Heart right ventricle (tissue), 16 donors: ENCODE data around the gene DBH. TPM values are rescaled to one million over a fixed set of nuclear protein-coding genes. Genes with fewer than 3 reads are reported as not detected.

ENCODE experiments used
- ATAC-seq, 8 donors: fragments of 200-7000 bp; cut with Tn5 transposase; one replicate each; pipeline ENCODE4 v1.9.1; 2020; ENCODE audit warnings: mild to moderate bottlenecking in 8 of 8, moderate library complexity in 8 of 8, moderate number of reproducible peaks in 1 of 8
- DNase-seq, 2 donors: peaks; one replicate each; pipeline ENCODE4 v3.0.0-alpha.2; 2020
- H3K27ac ChIP-seq, 10 donors: fragments of 200-600 bp; sonication (generic) in 2 of 10; one replicate each; pipeline versions ENCODE4 v1.5.0 to v1.8.0; 2020 to 2022; ENCODE audit warnings: mild to moderate bottlenecking in 3 of 10
- H3K27me3 ChIP-seq, 7 donors: fragments of 200-600 bp; one replicate each; pipeline ENCODE4 v1.8.0; 2021 to 2022; ENCODE audit warnings: mild to moderate bottlenecking in 2 of 7
- H3K36me3 ChIP-seq, 9 donors: fragments of 200-600 bp; sonication (generic) in 1 of 9; one replicate each; pipeline versions ENCODE4 v1.5.0 to v1.8.0; 2020 to 2022; ENCODE audit warnings: mild to moderate bottlenecking in 2 of 9
- H3K4me1 ChIP-seq, 9 donors: fragments of 200-600 bp; sonication (generic) in 1 of 9; one replicate each; pipeline versions ENCODE4 v1.5.0 to v1.8.0; 2020 to 2022; ENCODE audit warnings: mild to moderate bottlenecking in 4 of 9
- H3K4me3 ChIP-seq, 10 donors: fragments of 200-600 bp; sonication (generic) in 2 of 10; one replicate each; pipeline versions ENCODE4 v1.5.0 to v1.8.0; 2020 to 2022; ENCODE audit warnings: mild to moderate bottlenecking in 7 of 10, moderate library complexity in 2 of 10
- H3K9me3 ChIP-seq, 11 donors: fragments of 200-600 bp in 10 of 11; sonication (generic) in 2 of 11; one replicate each; pipeline versions ENCODE4 v1.5.0 to v1.8.0; 2013 to 2022; ENCODE audit warnings: mild to moderate bottlenecking in 2 of 11, control low read depth in 1 of 11, moderate library complexity in 1 of 11
- WGBS, 2 donors: extraction: QIAGEN DNeasy Blood & Tissue Kit; methylation state at CpG; one replicate each; pipeline ENCODE4 v1.1.7; 2013; ENCODE audit warnings: inconsistent platforms in 1 of 2; 5-methylcytosine and 5-hydroxymethylcytosine counted together
- intact Hi-C, 10 donors: fragments of 100-400 bp; cut with DNase I; formaldehyde crosslinking; loops; one replicate each; pipeline versions ENCODE4 v1.11.1 to v1.14.2; 2022
- polyA plus RNA-seq, 2 donors: library from polyadenylated mRNA; stranded (reverse); fragments of 200-250 nt; gene quantifications; one replicate each; pipeline ENCODE4 v1.2.3, GENCODE V29; 2013
- total RNA-seq, 10 donors: library from RNA; stranded (reverse); fragmentation: NEBNext Ultra II Directional in 3 of 10; extraction: Animal tissue kit (Norgen Biotek cat#: 25700) in 3 of 10; gene quantifications; one replicate each; pipeline versions ENCODE4 v1.2.1 to v1.2.4, GENCODE V29; 2021 to 2023
- TF ChIP-seq, protein P1 (sequence below), 9 donors: fragments of 200-600 bp; sonication (generic) in 2 of 9; IDR thresholded peaks; one replicate each; pipeline versions ENCODE4 v1.5.0 to v1.8.0; 2021 to 2022; ENCODE audit warnings: antibody characterized with exemption in 9 of 9, mild to moderate bottlenecking in 5 of 9, moderate library complexity in 1 of 9
- donor health status: Arrhythmogenic right ventricular cardiomyopathy.
- donor health status: ischemic (EF 13 %, LVEDD 7.1; RV severe dilation, severe dysfunction).
- donor health status: healthy with polysubstance abuse.
- donor health status: DM: no; HTN: yes; CAD: no.
- donor health status: DM: no; HTN: no; CAD: no.
- donor health status: ischemic (EF 25% LVEDD 6.9; RV normal size, moderate dysfunction).
- donor health status: ischemic (EF 25% LVEDD 5.7; RV mildly dilated, moderate dysfunction).
- donor health status: healthy.
- donor health status: DM: yes; HTN: yes; CAD: no.
- donor health status: Ischemic cardiomyopathy.
- donor health status: ischemic (EF 35%, LVEDD 5.7; RV mildly dilated, moderate dysfunction).
- donor health status: nonischemic (EF 11% LVEDD 7.7; RV severe dilation, severe dysfunction).
- donor health status: DM: yes; HTN: yes; CAD: no.
- donor health status: PGD.
- donor health status: ischemic (EF 29% LVEDD 5.4; RV normal size, mild dysfunction).
- donor health status: nonischemic (EF 23%, LVEDD 6.1; RV moderate dilation, normal function).

Gene DBH
- total and polyA plus RNA-seq, 12 donors, result 0.01 to 0.09 TPM; not detected in 10

DNA sequence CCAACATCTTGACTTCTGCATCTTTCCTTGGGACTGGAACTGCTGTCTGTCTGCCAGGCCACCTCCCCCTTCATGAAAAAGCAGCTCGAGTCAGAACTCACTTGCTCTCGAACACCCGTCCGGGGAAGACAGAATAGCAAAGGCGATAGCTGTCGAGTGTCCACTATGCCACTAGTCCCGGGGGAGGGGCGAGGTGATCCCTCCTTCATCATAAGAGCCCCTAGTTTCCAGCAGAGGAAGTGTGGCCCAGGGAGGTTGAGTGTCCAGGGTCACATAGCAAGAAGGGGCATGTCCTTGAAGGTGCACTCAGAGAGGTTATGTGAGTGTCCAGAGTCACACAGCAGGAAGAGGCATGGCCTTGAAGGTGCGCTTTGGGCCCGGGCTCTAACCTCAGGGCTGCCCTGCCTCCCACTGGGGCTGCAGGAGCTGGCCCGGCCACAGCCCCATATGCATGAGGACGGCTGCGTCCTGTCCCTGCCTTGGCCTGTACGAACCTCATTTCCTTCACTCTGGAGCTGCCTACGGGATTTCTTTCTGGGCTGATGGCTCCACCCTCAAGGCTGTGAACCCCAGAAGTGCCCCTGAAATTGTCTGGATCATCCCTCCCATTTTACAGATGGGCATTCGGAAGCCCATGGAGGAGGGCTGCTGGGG lies 6.7 kb downstream of the DBH start:
- no peak for DNase-seq
- TF ChIP-seq, protein P1, sequence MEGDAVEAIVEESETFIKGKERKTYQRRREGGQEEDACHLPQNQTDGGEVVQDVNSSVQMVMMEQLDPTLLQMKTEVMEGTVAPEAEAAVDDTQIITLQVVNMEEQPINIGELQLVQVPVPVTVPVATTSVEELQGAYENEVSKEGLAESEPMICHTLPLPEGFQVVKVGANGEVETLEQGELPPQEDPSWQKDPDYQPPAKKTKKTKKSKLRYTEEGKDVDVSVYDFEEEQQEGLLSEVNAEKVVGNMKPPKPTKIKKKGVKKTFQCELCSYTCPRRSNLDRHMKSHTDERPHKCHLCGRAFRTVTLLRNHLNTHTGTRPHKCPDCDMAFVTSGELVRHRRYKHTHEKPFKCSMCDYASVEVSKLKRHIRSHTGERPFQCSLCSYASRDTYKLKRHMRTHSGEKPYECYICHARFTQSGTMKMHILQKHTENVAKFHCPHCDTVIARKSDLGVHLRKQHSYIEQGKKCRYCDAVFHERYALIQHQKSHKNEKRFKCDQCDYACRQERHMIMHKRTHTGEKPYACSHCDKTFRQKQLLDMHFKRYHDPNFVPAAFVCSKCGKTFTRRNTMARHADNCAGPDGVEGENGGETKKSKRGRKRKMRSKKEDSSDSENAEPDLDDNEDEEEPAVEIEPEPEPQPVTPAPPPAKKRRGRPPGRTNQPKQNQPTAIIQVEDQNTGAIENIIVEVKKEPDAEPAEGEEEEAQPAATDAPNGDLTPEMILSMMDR (IDR thresholded peaks at IDR 0.05), result no peak
- Histone ChIP-seq H3K36me3 (no peaks in the 10 kb centered on the region), H3K4me3 (no peak overlapping the region), H3K9me3 (no peaks in the 10 kb centered on the region), H3K4me1 (no peaks in the 10 kb centered on the region), H3K27me3 (peaks cover 0 to 38% (median 1%) of the 10 kb centered on the region in 7 donors), H3K27ac (no peak overlapping the region)
- intact Hi-C loops, result no loop called here
- WGBS, 2 donors, result 53 to 70% methylated on average over 16 of the region's 16 CpGs
- ATAC-seq, result peak in 2 of 8 donors; percentile 40 to 54

DNA sequence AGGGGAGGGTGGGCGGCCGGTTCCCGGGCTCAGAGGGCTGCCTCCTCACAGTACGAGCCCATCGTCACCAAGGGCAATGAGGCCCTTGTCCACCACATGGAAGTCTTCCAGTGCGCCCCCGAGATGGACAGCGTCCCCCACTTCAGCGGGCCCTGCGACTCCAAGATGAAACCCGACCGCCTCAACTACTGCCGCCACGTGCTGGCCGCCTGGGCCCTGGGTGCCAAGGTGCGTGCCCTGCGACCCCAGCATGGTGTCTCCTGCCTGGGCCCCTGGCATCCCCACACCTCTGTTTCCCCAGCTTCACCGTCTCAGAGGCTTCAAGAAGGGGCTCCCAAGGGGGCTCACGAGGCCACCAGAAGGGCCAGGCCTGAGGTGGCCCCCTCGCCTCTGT lies 7.2 kb downstream of the DBH start:
- Histone ChIP-seq H3K27me3 (peaks cover 0 to 41% (median 2%) of the 10 kb centered on the region in 7 donors), H3K27ac (no peak overlapping the region), H3K4me3 (no peak overlapping the region), H3K9me3 (no peaks in the 10 kb centered on the region), H3K36me3 (no peaks in the 10 kb centered on the region), H3K4me1 (no peaks in the 10 kb centered on the region)
- WGBS, 2 donors, result 92 to 93% methylated on average over 20 of the region's 20 CpGs
- TF ChIP-seq, protein P1 (IDR thresholded peaks at IDR 0.05), result no peak
- intact Hi-C loops, result no loop called here
- ATAC-seq (no peak), DNase-seq (no peak)

DNA sequence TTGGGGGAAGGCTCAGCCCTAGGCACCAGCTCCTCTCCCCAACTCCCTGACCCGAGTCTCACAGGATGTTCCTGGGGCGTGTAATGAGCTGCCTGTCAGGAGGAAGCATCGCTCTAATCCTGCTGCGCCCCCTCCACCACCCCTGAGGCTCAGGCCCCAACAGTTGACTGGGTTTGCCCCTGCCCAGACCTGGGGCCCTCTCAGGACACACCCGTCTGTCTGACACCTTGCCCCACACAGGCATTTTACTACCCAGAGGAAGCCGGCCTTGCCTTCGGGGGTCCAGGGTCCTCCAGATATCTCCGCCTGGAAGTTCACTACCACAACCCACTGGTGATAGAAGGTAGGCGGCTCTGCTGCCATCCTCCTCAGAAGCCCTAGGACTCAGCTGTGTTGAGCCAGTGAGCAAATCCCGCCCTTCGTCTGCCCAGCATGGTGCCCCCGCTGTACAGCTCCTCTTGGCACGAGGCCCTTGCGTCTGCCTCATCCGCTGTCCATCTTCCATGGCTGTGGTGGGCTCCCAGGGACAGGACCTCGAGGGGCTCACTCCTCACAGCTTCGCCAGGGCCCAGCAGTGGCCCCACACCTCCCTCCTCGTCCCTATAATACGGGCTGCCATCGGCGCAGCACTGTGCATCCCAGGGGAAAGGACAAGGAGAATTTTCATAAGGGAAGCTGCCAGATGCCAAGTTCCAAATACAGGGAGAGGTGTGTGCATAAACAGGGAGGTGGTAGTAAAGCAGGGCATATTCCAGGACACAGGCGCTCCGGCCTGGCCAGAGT lies 8.0 kb downstream of the DBH start:
- Histone ChIP-seq H3K9me3 (no peaks in the 10 kb centered on the region), H3K27me3 (peaks cover 0 to 37% (median 2%) of the 10 kb centered on the region in 7 donors), H3K4me3 (no peak overlapping the region), H3K27ac (no peak overlapping the region), H3K36me3 (no peaks in the 10 kb centered on the region), H3K4me1 (no peaks in the 10 kb centered on the region)
- WGBS, 2 donors, result 85 to 86% methylated on average over 23 of the region's 23 CpGs
- intact Hi-C loops, result no loop called here
- TF ChIP-seq, protein P1 (IDR thresholded peaks at IDR 0.05), result no peak
- DNase-seq (no peak), ATAC-seq (peak in 1 of 8 donors; percentile 15)

DNA sequence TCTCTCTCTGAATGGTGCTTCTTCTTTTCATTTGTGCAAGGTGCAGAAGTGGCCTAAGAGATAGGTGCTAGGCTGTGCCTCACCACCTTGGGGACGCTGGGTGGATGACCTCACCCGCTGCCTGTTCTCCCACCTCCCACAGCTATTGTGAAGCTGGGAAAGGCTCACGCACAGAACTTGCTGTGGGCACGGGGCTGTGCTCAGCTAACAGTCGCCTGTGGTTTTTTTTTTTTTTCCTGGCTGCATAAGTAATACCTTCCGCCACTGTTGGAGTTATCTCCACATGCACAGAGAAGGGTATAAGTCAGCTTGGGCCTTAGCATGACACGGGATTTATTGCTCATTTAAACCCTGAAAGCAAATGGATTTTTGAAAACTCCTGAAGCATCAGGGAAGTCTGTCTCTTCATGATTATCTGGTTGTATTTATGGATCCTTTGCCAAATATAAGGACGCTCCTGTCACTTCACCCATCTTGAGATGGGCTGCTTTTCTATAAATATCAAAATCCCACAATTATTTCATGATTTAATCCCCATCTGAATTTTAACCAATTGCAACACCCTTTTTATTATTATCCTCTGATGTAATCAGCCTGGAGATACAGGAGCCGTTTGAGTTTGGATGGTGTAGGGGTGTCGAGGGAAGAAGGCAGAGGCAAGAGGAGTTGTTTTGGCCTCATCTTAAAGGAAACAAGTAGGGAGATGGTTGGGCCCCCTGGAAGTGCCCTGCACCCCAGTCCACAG lies 9.0 kb downstream of the DBH start:
- TF ChIP-seq, protein P1 (IDR thresholded peaks at IDR 0.05), result no peak
- WGBS, 2 donors, result 60% methylated on average over 10 of the region's 10 CpGs
- no peak overlapping the region for H3K4me3 ChIP-seq
- no peaks in the 10 kb centered on the region for H3K36me3 ChIP-seq
- intact Hi-C loops, result no loop called here
- no peak overlapping the region for H3K27ac ChIP-seq
- no peaks in the 10 kb centered on the region for H3K4me1 ChIP-seq
- no peak for DNase-seq
- H3K27me3 ChIP-seq, result peaks cover 0 to 47% (median 7%) of the 10 kb centered on the region in 7 donors
- ATAC-seq, result no peak
- no peaks in the 10 kb centered on the region for H3K9me3 ChIP-seq
